K562 (cell line): Measurements from ENCODE around the gene PRDM1. TPM values are rescaled to one million over a fixed set of nuclear protein-coding genes. Genes with fewer than 3 reads are reported as not detected.

Experiments
- ATAC-seq: fragments of 200-7000 bp; cut with Tn5 transposase; 3 replicates; pipeline ENCODE4 v1.9.1; 2020; ENCODE audit warnings: moderate library complexity
- Bru-seq: library from RNA; stranded (reverse); fragments of 400-500 nt; gene quantifications from one replicate; lab custom pipeline; 2021; lab: Mats Ljungman, UMichigan
- BruChase-seq, 2 experiments: library from RNA; stranded (reverse); fragments of 400-500 nt; gene quantifications; one replicate each; lab custom pipeline; 2021; lab: Mats Ljungman, UMichigan
- BruUV-seq: library from RNA; stranded (reverse); fragments of 400-500 nt; replicated peaks from 2 replicates; lab custom pipeline; 2021; lab: Mats Ljungman, UMichigan
- CTCF ChIA-PET: fragments of 300-600 bp; formaldehyde crosslinking; extraction: SDS; loops from one replicate; lab custom pipeline; 2021; ENCODE audit warnings: low intra/inter-chr PET ratio; lab: Yijun Ruan, JAX
- POLR2A ChIA-PET: fragments of 300-600, 350-650 bp; sonication (Branson Sonifier 250); formaldehyde crosslinking; extraction: SDS; loops from one replicate; lab custom pipeline; 2021; ENCODE audit warnings: antibody characterized with exemption, inconsistent platforms; lab: Yijun Ruan, JAX
- DNase-seq, 4 experiments: peaks; one replicate each; pipeline versions ENCODE4 v3.0.0 to v3.0.0-alpha.2; 2011 to 2018; ENCODE audit warnings: low spot score in 3 of 4, mixed read lengths in 3 of 4; ENCODE audit errors: extremely low read depth in 1 of 4
- FAIRE-seq: peaks from 2 replicates; lab custom pipeline; 2011; peaks lifted over from hg19 to GRCh38; lab: Jason Lieb, UNC
- H2AFZ ChIP-seq: 2 replicates; pipeline ENCODE4 v1.6.0; 2011; ENCODE audit warnings: low read depth, low read length, control low read depth, inconsistent platforms
- H3K27ac ChIP-seq: fragments of 200-600 bp; 3 replicates; pipeline ENCODE4 v1.8.0; 2011; ENCODE audit warnings: low read depth, mild to moderate bottlenecking, control low read depth, inconsistent platforms, low read length, moderate library complexity, mixed read lengths; ENCODE audit errors: extremely low read depth
- H3K27me3 ChIP-seq, 2 experiments: fragments of 300-600 bp in 1 of 2; 2 replicates in 1 of 2; 3 replicates in 1 of 2; pipeline versions ENCODE4 v1.6.0 to v1.8.0; 2011; ENCODE audit warnings: inconsistent platforms in 2 of 2, low read length in 2 of 2, mild to moderate bottlenecking in 1 of 2, mixed read lengths in 1 of 2, moderate library complexity in 1 of 2; ENCODE audit not compliant: control insufficient read depth in 2 of 2, insufficient read depth in 2 of 2
- H3K36me3 ChIP-seq: fragments of 300-600 bp; 3 replicates; pipeline ENCODE4 v1.8.0; 2011; ENCODE audit warnings: mild to moderate bottlenecking, low read length, inconsistent platforms; ENCODE audit not compliant: control insufficient read depth, insufficient read depth
- H3K4me1 ChIP-seq, 2 experiments: fragments of 200-600 bp in 1 of 2; replicated peaks in 1 of 2; 2 replicates in 1 of 2; 3 replicates in 1 of 2; pipeline versions ENCODE4 v1.5.1 to v1.8.0; 2011; ENCODE audit warnings: inconsistent platforms in 2 of 2, low read length in 2 of 2, mild to moderate bottlenecking in 1 of 2, mixed read lengths in 1 of 2, moderate library complexity in 1 of 2; ENCODE audit not compliant: control insufficient read depth in 2 of 2, insufficient read depth in 2 of 2
- H3K4me2 ChIP-seq: 2 replicates; pipeline ENCODE4 v1.6.1; 2011; ENCODE audit warnings: low read length, control low read depth, inconsistent platforms, mixed read lengths; ENCODE audit not compliant: insufficient read depth
- H3K4me3 ChIP-seq: fragments of 200-600 bp; sonication (generic), shearing (Covaris generic); 2 replicates; pipeline ENCODE4 v1.5.1; 2016; ENCODE audit warnings: control low read depth, inconsistent platforms
- H3K79me2 ChIP-seq: fragments of 200-600 bp; 3 replicates; pipeline ENCODE4 v1.8.0; 2011; ENCODE audit warnings: low read length, inconsistent platforms; ENCODE audit not compliant: control insufficient read depth, insufficient read depth
- H3K9ac ChIP-seq, 2 experiments: 2 replicates each; pipeline versions ENCODE4 v1.6.0 to v1.6.1; 2011; ENCODE audit warnings: low read depth in 2 of 2, low read length in 2 of 2, control low read depth in 1 of 2, inconsistent platforms in 1 of 2, mild to moderate bottlenecking in 1 of 2, mixed read lengths in 1 of 2; ENCODE audit not compliant: insufficient read depth in 1 of 2
- H3K9me1 ChIP-seq: one replicate; pipeline ENCODE4 v1.6.0; 2011; ENCODE audit warnings: inconsistent platforms, mild to moderate bottlenecking, low read length, moderate library complexity; ENCODE audit not compliant: control insufficient read depth, insufficient read depth
- H3K9me3 ChIP-seq: replicated peaks from 2 replicates; pipeline ENCODE4 v1.5.1; 2011; ENCODE audit warnings: low read depth, low read length, inconsistent platforms; ENCODE audit not compliant: control insufficient read depth, insufficient read depth
- H4K20me1 ChIP-seq: replicated peaks from 2 replicates; pipeline ENCODE4 v1.6.1; 2011; ENCODE audit warnings: low read length, inconsistent platforms, mixed read lengths; ENCODE audit not compliant: control insufficient read depth, insufficient read depth
- CREB3L1 ChIP-seq: fragments of 450-650 bp; IDR thresholded peaks from 2 replicates; pipeline ENCODE4 v1.6.1; 2014; ENCODE audit warnings: low read depth, mild to moderate bottlenecking, moderate library complexity, borderline replicate concordance
- NR3C1 ChIP-seq: sonication (generic); formaldehyde crosslinking; IDR thresholded peaks from 2 replicates; pipeline ENCODE4 v1.8.1; 2022; ENCODE audit warnings: missing genetic modification reagents
- POLR2B ChIP-seq: fragments of 450-650 bp; IDR thresholded peaks from 2 replicates; pipeline ENCODE4 v1.6.1; 2018; ENCODE audit warnings: low read depth; ENCODE audit not compliant: partially characterized antibody
- PRDM10 ChIP-seq: fragments of 450-650 bp; IDR thresholded peaks from 2 replicates; pipeline ENCODE4 v1.6.1; 2018; ENCODE audit not compliant: partially characterized antibody
- SMC3 ChIP-seq: conservative IDR thresholded peaks from 2 replicates; pipeline ENCODE4 v1.6.1; 2011; ENCODE audit warnings: low read depth, low read length, improper control_type of control experiment; ENCODE audit not compliant: insufficient read depth
- TBP ChIP-seq: optimal IDR thresholded peaks from 2 replicates; pipeline ENCODE3; 2011; ENCODE audit warnings: low read depth, low read length, improper control_type of control experiment
- UBTF ChIP-seq, 2 experiments: IDR thresholded peaks; 2 replicates each; pipeline ENCODE4 v1.6.1; 2012; ENCODE audit warnings: improper control_type of control experiment in 2 of 2, low read depth in 2 of 2, low read length in 2 of 2, borderline replicate concordance in 1 of 2
- WGBS: fragments of 100-300 bp; shearing (Covaris generic); methylation state at CpG from one replicate; pipeline ENCODE4 v1.1.6; 2016; ENCODE audit warnings: low coverage, mixed read lengths; ENCODE audit not compliant: insufficient coverage; ENCODE audit errors: missing lambda C conversion rate; 5-methylcytosine and 5-hydroxymethylcytosine counted together
- in situ Hi-C: fragments of 300-500 bp; cut with MboI; formaldehyde crosslinking; loops from 4 replicates; pipeline ENCODE4 v1.15.0; 2018; ENCODE audit warnings: inconsistent platforms, mixed read lengths
- intact Hi-C: fragments of 100-400 bp; cut with micrococcal nuclease; formaldehyde crosslinking; loops from 2 replicates; pipeline ENCODE4 v1.14.2; 2022
- long read RNA-seq, 3 experiments: library from polyadenylated mRNA in 2 of 3; library from RNA in 1 of 3; unstranded in 2 of 3; stranded (forward) in 1 of 3; transcript quantifications; one replicate each; pipeline ENCODE4 v2.0.0, GENCODE V29; 2019 to 2022
- polyA minus RNA-seq, 3 experiments: library from RNA; depleted of rRNA, polyadenylated mRNA; stranded (reverse); fragments of >200 nt; gene quantifications; 2 replicates each; pipeline ENCODE4 v1.2.3, GENCODE V29; 2011
- polyA plus RNA-seq, 8 experiments: library from polyadenylated mRNA; depleted of rRNA in 4 of 8; stranded (reverse) in 5 of 8; unstranded in 3 of 8; fragments of >200 nt; fragmentation: Nextera tagmentation in 2 of 8; fragmentation: Illumina TruSeq in 1 of 8; extraction: Ambion mirVana in 2 of 8; extraction: Trizol in 1 of 8; gene quantifications; 2 replicates each; pipeline versions ENCODE4 v1.2.1 to v1.2.3, GENCODE V29; 2011 to 2014; ENCODE audit warnings: inconsistent platforms in 1 of 8, missing spikeins in 1 of 8
- total RNA-seq, 7 experiments: library from RNA; depleted of rRNA in 6 of 7; stranded (reverse); fragments of >200 nt in 6 of 7; fragmentation: Illumina TruSeq in 2 of 7; extraction: Trizol in 2 of 7; gene quantifications; 2 replicates each; pipeline versions ENCODE4 v1.2.1 to v1.2.3, GENCODE V29; 2011 to 2021; ENCODE audit warnings: low replicate concordance in 1 of 7

Gene PRDM1
- total RNA-seq (2011; cell fraction: chromatin; rRNA removed; ENCODE audit: low replicate concordance): 1.9 and 4.4 TPM in 2 replicates
- 1.1 and 1.3 TPM in 2 replicates for total RNA-seq (2011; cell fraction: nucleolus; rRNA removed)
- total RNA-seq (2011; cell fraction: nucleoplasm; rRNA removed): 0.95 and 1.1 TPM in 2 replicates
- total RNA-seq (2014; rRNA removed) (0.27 and 0.29 TPM in 2 replicates), total RNA-seq (2014; rRNA removed; fragmentation: Illumina TruSeq; extraction: Trizol) (0.40 and 0.61 TPM in 2 replicates), total RNA-seq (2015; rRNA removed; fragmentation: Illumina TruSeq; extraction: Trizol) (0.19 and 0.47 TPM in 2 replicates), total RNA-seq (2021) (0.67 and 0.86 TPM in 2 replicates), polyA plus RNA-seq (2011; rRNA removed) (0.18 and 0.21 TPM in 2 replicates), polyA plus RNA-seq (2014; fragmentation: Illumina TruSeq; extraction: Trizol) (0.89 and 1.4 TPM in 2 replicates), polyA plus RNA-seq (2014; fragmentation: Nextera tagmentation; extraction: Ambion mirVana) (under 1 TPM; 0.20 to 0.21 TPM), polyA plus RNA-seq (2014; rRNA removed) (0.09 and 0.13 TPM in 2 replicates), polyA minus RNA-seq (2011; rRNA and poly(A)+ RNA removed) (0.18 and 0.98 TPM in 2 replicates), Bru-seq, nascent RNA (percentile 45 among the genes with signal in this experiment), BruChase-seq, experiment 1, labeled RNA remaining after a 2-hour chase (percentile 33 among the genes with signal in this experiment), BruChase-seq, experiment 2, labeled RNA remaining after a 6-hour chase (percentile 33 among the genes with signal in this experiment)
- polyA plus RNA-seq (2011; cell fraction: cytosol; rRNA removed): 0.07 and 0.36 TPM in 2 replicates
- polyA plus RNA-seq (2011; cell fraction: nucleus; rRNA removed): 0.11 and 1.1 TPM in 2 replicates
- polyA plus RNA-seq (2012): 0.89 and 1.1 TPM in 2 replicates
- 1.1 and 1.6 TPM in 2 replicates for polyA minus RNA-seq (2011; cell fraction: cytosol; rRNA and poly(A)+ RNA removed)
- 0.94 and 1.00 TPM in 2 replicates for polyA minus RNA-seq (2011; cell fraction: nucleus; rRNA and poly(A)+ RNA removed)
- long read RNA-seq, experiment 1: 0 reads
- long read RNA-seq, experiment 2: 0 reads
- long read RNA-seq, experiment 3: 0 reads

DNA sequence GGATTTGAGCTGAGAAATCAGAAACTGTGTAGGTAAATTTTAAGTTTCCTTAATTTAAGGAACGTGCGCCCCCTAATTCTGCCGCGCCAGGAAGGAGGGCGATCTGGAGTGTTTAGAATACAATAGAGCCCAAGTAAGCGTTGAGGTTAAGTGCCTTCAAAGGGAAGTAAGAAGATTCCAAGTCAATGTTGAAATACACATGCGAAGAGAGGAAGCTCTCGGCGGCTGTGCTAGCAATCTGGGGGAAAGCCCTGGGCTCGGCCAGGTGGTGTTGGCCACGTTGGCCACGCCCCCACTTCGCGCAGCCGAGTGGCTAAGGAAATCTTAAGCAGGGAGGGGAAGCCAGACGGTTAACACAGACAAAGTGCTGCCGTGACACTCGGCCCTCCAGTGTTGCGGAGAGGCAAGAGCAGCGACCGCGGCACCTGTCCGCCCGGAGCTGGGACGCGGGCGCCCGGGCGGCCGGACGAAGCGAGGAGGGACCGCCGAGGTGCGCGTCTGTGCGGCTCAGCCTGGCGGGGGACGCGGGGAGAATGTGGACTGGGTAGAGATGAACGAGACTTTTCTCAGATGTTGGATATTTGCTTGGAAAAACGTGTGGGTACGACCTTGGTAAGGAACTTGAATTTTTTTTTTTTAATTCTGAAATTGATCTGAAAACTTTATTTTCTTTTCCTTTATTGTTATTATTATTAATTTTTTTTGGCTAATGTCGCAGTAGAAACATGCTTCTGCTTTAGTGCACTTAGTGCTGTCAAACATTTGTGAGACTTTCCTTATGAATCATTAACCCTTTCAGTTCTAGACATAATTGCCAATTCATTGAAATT lies at the start of gene PRDM1:
Gene PRDM1 (plus strand): TSS at position 353 of the 830 bp plus-strand sequence. CDS start 218 bp downstream, at position 571.
- intact Hi-C loops: loop anchor here (2.0 to 5.0 kb wide), 4 partner anchors 247 to 654 kb away; no protein-coding TSS in a partner anchor
- Histone ChIP-seq H3K79me2 (no peaks in the 10 kb centered on the region), H3K9me1 (no peaks in the 10 kb centered on the region), H2AFZ (peak within 1 kb of the TSS; percentile 86), H3K4me1 (peaks cover 7 to 13% of the 10 kb centered on the region in 2 experiments; a peak in 4 of 5 replicates), H3K27me3 (no peaks in the 10 kb centered on the region), H3K9me3 (no peaks in the 10 kb centered on the region), H3K4me2 (peak within 1 kb of the TSS; percentile 79), H3K9ac (peak within 1 kb of the TSS; percentile 45 to 90), H3K4me3 (peak within 1 kb of the TSS; percentile 43), H3K36me3 (no peaks in the 10 kb centered on the region), H4K20me1 (no peaks in the 10 kb centered on the region), H3K27ac (0 out of 3 replicates have a peak within 1 kb of the TSS, but pooled peaks have one; percentile 9)
- 4% methylated on average over 43 of the region's 44 CpGs for WGBS
- DNase-seq (peak; percentile 74 to 87 (median 80)), ATAC-seq (peak; percentile 94), FAIRE-seq (peak; percentile 74)
- CTCF ChIA-PET: no interaction called here
- BruUV-seq: no TSS peak
- in situ Hi-C loops: no loop called here
- POLR2A ChIA-PET: interaction anchor here (0.5 to 2.2 kb wide), 5 partner anchors 8 to 78 kb away, joined by 3 to 10 read pairs (median 3); no protein-coding TSS in a partner anchor
- TF ChIP-seq CREB3L1 (peak; percentile 47; the same call in 1 of the 2 replicates), PRDM10 (peak; percentile 68), NR3C1 (CRISPR knock-in tag) (no peak), SMC3 (peak; percentile 53), POLR2B (no peak), UBTF (IDR thresholded peaks at IDR 0.05; ENCODE audit: borderline replicate concordance in 1 of 2, low read depth in 2 of 2, low read length in 2 of 2) (peak; percentile 99), TBP (peak; percentile 24)
